Smooth muscle cell (in vitro differentiated cells): ENCODE measurements around the gene CCDC57. TPM values are rescaled to one million over a fixed set of nuclear protein-coding genes. Genes with fewer than 3 reads are reported as not detected.

Experiments used
- DNase-seq: peaks from one replicate; lab custom pipeline; 2025; ENCODE audit not compliant: unreplicated experiment; lab: John Stamatoyannopoulos, UW
- H2AFZ ChIP-seq: fragments of 200-600 bp; sonication (generic); 2 replicates; pipeline ENCODE4 v1.6.0; 2016; ENCODE audit warnings: antibody characterized with exemption, low read depth, mild to moderate bottlenecking
- H3F3A ChIP-seq: fragments of 200-600 bp; sonication (generic); 2 replicates; pipeline ENCODE4 v1.6.0; 2017; ENCODE audit warnings: antibody characterized with exemption, low read depth
- H3K27ac ChIP-seq: fragments of 200-600 bp; sonication (generic); 2 replicates; pipeline ENCODE4 v1.5.1; 2016; ENCODE audit warnings: low read depth, mild to moderate bottlenecking
- H3K27me3 ChIP-seq: fragments of 200-600 bp; sonication (generic); 2 replicates; pipeline ENCODE4 v1.6.1; 2016; ENCODE audit warnings: low read depth, mild to moderate bottlenecking
- H3K36me3 ChIP-seq: fragments of 200-600 bp; sonication (generic); 2 replicates; pipeline ENCODE4 v1.5.1; 2016; ENCODE audit warnings: low read depth
- H3K4me1 ChIP-seq: fragments of 200-600 bp; sonication (generic); 2 replicates; pipeline ENCODE4 v1.5.1; 2016; ENCODE audit warnings: low read depth
- H3K4me2 ChIP-seq: fragments of 200-600 bp; sonication (generic); 2 replicates; pipeline ENCODE4 v1.6.0; 2016; ENCODE audit warnings: mild to moderate bottlenecking
- H3K4me3 ChIP-seq: fragments of 200-600 bp; sonication (generic); 2 replicates; pipeline ENCODE4 v1.5.1; 2016; ENCODE audit warnings: mild to moderate bottlenecking
- H3K79me2 ChIP-seq: fragments of 200-600 bp; sonication (generic); 2 replicates; pipeline ENCODE4 v1.6.0; 2016; ENCODE audit warnings: low read depth, mild to moderate bottlenecking
- H3K9ac ChIP-seq: fragments of 200-600 bp; sonication (generic); 2 replicates; pipeline ENCODE4 v1.6.0; 2016; ENCODE audit warnings: low read depth
- H3K9me3 ChIP-seq: fragments of 200-600 bp; sonication (generic); replicated peaks from 2 replicates; pipeline ENCODE4 v1.5.1; 2016; ENCODE audit warnings: low read depth
- H4K20me1 ChIP-seq: fragments of 200-600 bp; sonication (generic); 2 replicates; pipeline ENCODE4 v1.6.0; 2016; ENCODE audit warnings: low read depth
- WGBS: methylation state at CpG from one replicate; pipeline ENCODE4 v1.1.7; 2016; ENCODE audit warnings: low lambda C conversion rate; 5-methylcytosine and 5-hydroxymethylcytosine counted together
- polyA plus RNA-seq: library from polyadenylated mRNA; unstranded; fragments of >200 nt; fragmentation: Nextera tagmentation; extraction: Ambion mirVana; gene quantifications from 2 replicates; pipeline ENCODE4 v1.2.1, GENCODE V29; 2016
- total RNA-seq: library from RNA; depleted of rRNA; stranded (reverse); fragments of >200 nt; gene quantifications from 2 replicates; pipeline ENCODE4 v1.2.3, GENCODE V29; 2014
- TF ChIP-seq, protein P1 (sequence below): fragments of 200-600 bp; sonication (generic); IDR thresholded peaks from 2 replicates; pipeline ENCODE4 v1.5.1; 2017; ENCODE audit warnings: borderline replicate concordance, mild to moderate bottlenecking, antibody characterized with exemption; ENCODE audit not compliant: insufficient read depth, poor library complexity, severe bottlenecking

The CCDC57 gene
- total and polyA plus RNA-seq, 2 experiments from 2014 or later = 18.3 to 23.1 TPM

DNA sequence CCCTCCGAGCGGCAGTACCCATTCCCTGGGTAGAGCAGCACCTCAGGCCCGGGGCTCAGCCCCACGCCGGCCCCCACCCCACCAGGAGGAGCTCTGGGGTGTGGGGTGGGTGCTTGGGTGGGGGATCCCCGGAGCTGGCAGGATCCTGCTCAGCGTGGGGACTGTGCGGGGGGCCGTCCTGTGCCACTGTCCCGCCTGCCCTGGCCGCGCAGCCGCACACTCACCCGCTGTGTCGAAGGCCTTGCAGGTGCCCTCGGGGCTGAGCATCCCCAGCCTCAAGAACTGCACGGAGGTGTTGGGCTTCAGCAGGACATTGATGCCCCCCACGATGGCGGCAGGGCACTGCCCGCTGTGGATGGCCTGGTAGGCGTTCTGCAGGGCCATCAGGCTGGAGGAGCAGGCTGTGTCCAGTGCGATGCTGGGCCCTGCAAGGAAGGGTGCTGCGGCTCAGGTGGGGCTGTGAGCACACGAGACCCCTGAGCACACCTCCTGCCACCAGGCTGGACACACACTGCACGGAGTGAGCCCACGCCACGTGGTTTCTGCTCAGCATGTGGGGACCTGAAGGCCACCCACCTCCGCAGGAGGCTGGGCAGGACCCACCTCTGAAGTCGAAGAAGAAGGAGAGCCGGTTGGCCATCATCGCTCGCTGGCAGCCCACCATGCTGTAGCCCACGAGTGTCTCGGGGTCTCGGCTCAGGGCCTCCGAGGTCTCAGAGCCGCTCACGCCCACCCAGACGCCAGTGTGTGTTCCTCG, 119.5 kb downstream of the CCDC57 start:
- Histone ChIP-seq H3F3A (no peaks in the 10 kb centered on the region), H3K9me3 (no peaks in the 10 kb centered on the region), H3K36me3 (no peaks in the 10 kb centered on the region), H3K4me3 (no peak overlapping the region), H3K79me2 (peaks cover 53% of the 10 kb centered on the region), H2AFZ (no peak overlapping the region), H3K4me2 (no peak overlapping the region), H3K27ac (no peak overlapping the region), H3K27me3 (no peaks in the 10 kb centered on the region), H3K9ac (no peak overlapping the region), H3K4me1 (peaks cover 15% of the 10 kb centered on the region), H4K20me1 (peaks cover 91% of the 10 kb centered on the region)
- TF ChIP-seq, protein P1, sequence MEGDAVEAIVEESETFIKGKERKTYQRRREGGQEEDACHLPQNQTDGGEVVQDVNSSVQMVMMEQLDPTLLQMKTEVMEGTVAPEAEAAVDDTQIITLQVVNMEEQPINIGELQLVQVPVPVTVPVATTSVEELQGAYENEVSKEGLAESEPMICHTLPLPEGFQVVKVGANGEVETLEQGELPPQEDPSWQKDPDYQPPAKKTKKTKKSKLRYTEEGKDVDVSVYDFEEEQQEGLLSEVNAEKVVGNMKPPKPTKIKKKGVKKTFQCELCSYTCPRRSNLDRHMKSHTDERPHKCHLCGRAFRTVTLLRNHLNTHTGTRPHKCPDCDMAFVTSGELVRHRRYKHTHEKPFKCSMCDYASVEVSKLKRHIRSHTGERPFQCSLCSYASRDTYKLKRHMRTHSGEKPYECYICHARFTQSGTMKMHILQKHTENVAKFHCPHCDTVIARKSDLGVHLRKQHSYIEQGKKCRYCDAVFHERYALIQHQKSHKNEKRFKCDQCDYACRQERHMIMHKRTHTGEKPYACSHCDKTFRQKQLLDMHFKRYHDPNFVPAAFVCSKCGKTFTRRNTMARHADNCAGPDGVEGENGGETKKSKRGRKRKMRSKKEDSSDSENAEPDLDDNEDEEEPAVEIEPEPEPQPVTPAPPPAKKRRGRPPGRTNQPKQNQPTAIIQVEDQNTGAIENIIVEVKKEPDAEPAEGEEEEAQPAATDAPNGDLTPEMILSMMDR = no peak
- DNase-seq = no peak
- WGBS = 98% methylated on average over 39 of the region's 40 CpGs

DNA sequence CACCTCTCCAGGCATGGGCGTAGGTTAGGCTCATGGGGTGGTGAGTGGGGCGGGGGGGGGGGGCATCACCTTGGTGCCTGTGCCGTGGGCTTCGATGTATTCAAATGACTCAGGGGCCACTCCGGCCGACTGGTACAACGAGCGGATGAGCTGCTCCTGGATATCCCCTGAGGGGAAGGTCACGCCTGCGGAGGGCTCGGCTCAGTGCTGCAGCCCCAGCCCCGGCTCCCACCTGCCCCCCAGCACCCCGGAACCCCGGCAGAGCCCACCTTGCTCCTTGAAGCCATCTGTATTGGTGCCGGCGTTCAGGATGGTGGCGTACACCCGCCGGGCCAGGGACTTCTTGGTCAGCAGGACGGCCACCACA, 120.0 kb downstream of the CCDC57 start:
- H3K9ac ChIP-seq = no peak overlapping the region
- no peak overlapping the region for H2AFZ ChIP-seq
- peaks cover 15% of the 10 kb centered on the region for H3K4me1 ChIP-seq
- no peaks in the 10 kb centered on the region for H3K27me3 ChIP-seq
- H3K79me2 ChIP-seq = peaks cover 50% of the 10 kb centered on the region
- no peak overlapping the region for H3K27ac ChIP-seq
- no peak overlapping the region for H3K4me3 ChIP-seq
- WGBS = 100% methylated on average over 13 of the region's 20 CpGs
- TF ChIP-seq, protein P1 = no peak
- DNase-seq = no peak
- no peaks in the 10 kb centered on the region for H3K9me3 ChIP-seq
- peaks cover 94% of the 10 kb centered on the region for H4K20me1 ChIP-seq
- H3K36me3 ChIP-seq = no peaks in the 10 kb centered on the region
- H3F3A ChIP-seq = no peaks in the 10 kb centered on the region
- H3K4me2 ChIP-seq = no peak overlapping the region

DNA sequence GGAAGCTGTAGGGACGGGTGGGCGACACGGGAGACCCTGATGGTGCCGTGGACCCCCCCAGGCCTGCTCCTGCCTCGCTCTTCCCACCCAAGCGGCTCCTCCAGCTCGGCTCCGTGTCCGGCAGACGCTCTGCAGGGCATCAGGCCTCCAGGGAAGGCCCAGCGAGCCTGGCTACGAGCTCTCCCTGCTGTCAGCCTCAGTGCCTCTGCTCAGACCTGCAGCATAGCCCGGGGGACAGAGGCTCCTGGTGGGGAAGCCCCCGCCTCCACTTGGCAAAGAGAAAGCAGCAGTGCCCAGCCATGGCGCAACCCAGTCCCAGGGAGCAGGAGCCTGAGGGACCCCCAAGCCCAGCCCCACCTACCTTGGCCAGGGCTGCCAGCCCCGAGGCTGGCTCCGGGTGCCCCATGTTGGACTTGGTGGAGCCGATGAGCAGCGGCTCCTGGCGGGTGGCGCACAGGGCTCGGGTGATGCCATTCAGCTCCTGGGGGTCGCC, 120.5 kb downstream of the CCDC57 start:
- Histone ChIP-seq H3K4me1 (peaks cover 14% of the 10 kb centered on the region), H3K27ac (no peak overlapping the region), H3K9me3 (no peaks in the 10 kb centered on the region), H4K20me1 (peaks cover 94% of the 10 kb centered on the region), H3K79me2 (peaks cover 45% of the 10 kb centered on the region), H3K27me3 (no peaks in the 10 kb centered on the region), H3K4me2 (no peak overlapping the region), H3K9ac (no peak overlapping the region), H3F3A (no peaks in the 10 kb centered on the region), H2AFZ (no peak overlapping the region), H3K36me3 (no peaks in the 10 kb centered on the region), H3K4me3 (no peak overlapping the region)
- over 99% methylated on average over 21 of the region's 23 CpGs for WGBS
- TF ChIP-seq, protein P1 = no peak
- DNase-seq = no peak
